Right lobe of liver (tissue), 4 donors: ENCODE measurements around the gene BBLN.

Source experiments
- POLR2A ChIP-seq: fragments of 450-650 bp; IDR thresholded peaks from one replicate; pipeline ENCODE4 v1.6.1; 2017; ENCODE audit warnings: antibody characterized with exemption, mild to moderate bottlenecking
- TF ChIP-seq, protein P1 (sequence below), 4 donors: fragments of 200-600 bp in 3 of 4; fragments of 450-650 bp in 1 of 4; IDR thresholded peaks; one replicate each; pipeline versions ENCODE4 v1.5.1 to v1.8.0; 2016 to 2022; ENCODE audit warnings: antibody characterized with exemption in 4 of 4, mild to moderate bottlenecking in 2 of 4
- donor health status: DM: no; HTN: no; CAD: no.
- donor health status: DM: no; HTN: no; CAD: no.
- donor health status: DM: no; HTN: yes; CAD: no.

GRCh38 chr9:128178806-128179431, 18.9 kb downstream of the BBLN start:
- TF ChIP-seq, protein P1, sequence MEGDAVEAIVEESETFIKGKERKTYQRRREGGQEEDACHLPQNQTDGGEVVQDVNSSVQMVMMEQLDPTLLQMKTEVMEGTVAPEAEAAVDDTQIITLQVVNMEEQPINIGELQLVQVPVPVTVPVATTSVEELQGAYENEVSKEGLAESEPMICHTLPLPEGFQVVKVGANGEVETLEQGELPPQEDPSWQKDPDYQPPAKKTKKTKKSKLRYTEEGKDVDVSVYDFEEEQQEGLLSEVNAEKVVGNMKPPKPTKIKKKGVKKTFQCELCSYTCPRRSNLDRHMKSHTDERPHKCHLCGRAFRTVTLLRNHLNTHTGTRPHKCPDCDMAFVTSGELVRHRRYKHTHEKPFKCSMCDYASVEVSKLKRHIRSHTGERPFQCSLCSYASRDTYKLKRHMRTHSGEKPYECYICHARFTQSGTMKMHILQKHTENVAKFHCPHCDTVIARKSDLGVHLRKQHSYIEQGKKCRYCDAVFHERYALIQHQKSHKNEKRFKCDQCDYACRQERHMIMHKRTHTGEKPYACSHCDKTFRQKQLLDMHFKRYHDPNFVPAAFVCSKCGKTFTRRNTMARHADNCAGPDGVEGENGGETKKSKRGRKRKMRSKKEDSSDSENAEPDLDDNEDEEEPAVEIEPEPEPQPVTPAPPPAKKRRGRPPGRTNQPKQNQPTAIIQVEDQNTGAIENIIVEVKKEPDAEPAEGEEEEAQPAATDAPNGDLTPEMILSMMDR (IDR thresholded peaks at IDR 0.05), result no peak
- no peak for TF ChIP-seq POLR2A
